GM12878 (cell line): Measurements from ENCODE around the gene FAM114A1. TPM values are rescaled to one million over a fixed set of nuclear protein-coding genes. Genes with fewer than 3 reads are reported as not detected.

ENCODE experiments used
- BACH1 ChIP-seq: fragments of 450-650 bp; IDR thresholded peaks from 2 replicates; pipeline ENCODE4 v1.6.1; 2017; ENCODE audit warnings: mild to moderate bottlenecking, borderline replicate concordance
- BCL3 ChIP-seq: IDR thresholded peaks from 2 replicates; pipeline ENCODE4 v1.6.1; 2011; ENCODE audit warnings: borderline replicate concordance, low read depth, mild to moderate bottlenecking, moderate library complexity, low read length; ENCODE audit not compliant: insufficient read depth, poor library complexity, severe bottlenecking
- CBX3 ChIP-seq: fragments of 200-600 bp; sonication (generic); IDR thresholded peaks from 2 replicates; pipeline ENCODE4 v1.6.1; 2016; ENCODE audit warnings: low read depth, borderline replicate concordance
- E2F8 ChIP-seq: fragments of 450-650 bp; IDR thresholded peaks from 2 replicates; pipeline ENCODE4 v1.6.1; 2018; ENCODE audit warnings: mild to moderate bottlenecking, low read depth, moderate library complexity; ENCODE audit not compliant: partially characterized antibody
- FOS ChIP-seq: IDR thresholded peaks from 3 replicates; pipeline ENCODE4 v1.6.1; 2011; ENCODE audit warnings: borderline replicate concordance; ENCODE audit not compliant: insufficient read length; ENCODE audit errors: extremely low read depth
- IKZF1 ChIP-seq: fragments of 450-650 bp; conservative IDR thresholded peaks from 2 replicates; pipeline ENCODE4 v1.6.1; 2017; ENCODE audit warnings: antibody characterized with exemption, mild to moderate bottlenecking
- LARP7 ChIP-seq: fragments of 450-650 bp; IDR thresholded peaks from 2 replicates; pipeline ENCODE4 v1.6.1; 2017; ENCODE audit warnings: mild to moderate bottlenecking
- MEF2A ChIP-seq: IDR thresholded peaks from 2 replicates; pipeline ENCODE4 v1.6.1; 2011; ENCODE audit warnings: low read depth, mild to moderate bottlenecking, low read length, moderate library complexity; ENCODE audit not compliant: insufficient read depth
- MEF2B ChIP-seq: fragments of 450-650 bp; IDR thresholded peaks from 2 replicates; pipeline ENCODE4 v1.6.1; 2018; ENCODE audit warnings: mild to moderate bottlenecking, moderate library complexity; ENCODE audit not compliant: partially characterized antibody, poor library complexity, severe bottlenecking
- MLLT1 ChIP-seq: fragments of 450-650 bp; IDR thresholded peaks from 2 replicates; pipeline ENCODE4 v1.6.1; 2016; ENCODE audit warnings: mild to moderate bottlenecking
- NFYB ChIP-seq: IDR thresholded peaks from 2 replicates; pipeline ENCODE4 v1.6.1; 2011; ENCODE audit warnings: low read depth, mild to moderate bottlenecking, low read length, improper control_type of control experiment, moderate library complexity; ENCODE audit not compliant: insufficient read depth
- PKNOX1 ChIP-seq: fragments of 450-650 bp; IDR thresholded peaks from 2 replicates; pipeline ENCODE4 v1.6.1; 2016; ENCODE audit warnings: mild to moderate bottlenecking
- POLR2AphosphoS2 ChIP-seq: IDR thresholded peaks from 2 replicates; pipeline ENCODE4 v1.6.1; 2011; ENCODE audit warnings: low read depth, mild to moderate bottlenecking, low read length, improper control_type of control experiment, moderate library complexity
- RAD21 ChIP-seq: IDR thresholded peaks from 2 replicates; pipeline ENCODE4 v1.6.1; 2011; ENCODE audit warnings: mild to moderate bottlenecking, low read depth, low read length, moderate library complexity; ENCODE audit not compliant: insufficient read depth
- RUNX3 ChIP-seq: IDR thresholded peaks from 2 replicates; pipeline ENCODE4 v1.6.1; 2012; ENCODE audit warnings: low read length, inconsistent platforms
- SMC3 ChIP-seq: IDR thresholded peaks from 2 replicates; pipeline ENCODE4 v1.6.1; 2011; ENCODE audit warnings: low read length, improper control_type of control experiment, borderline replicate concordance
- SREBF2 ChIP-seq: IDR thresholded peaks from 2 replicates; pipeline ENCODE4 v1.6.1; 2012; ENCODE audit warnings: mild to moderate bottlenecking, low read length
- ZBTB4 ChIP-seq: fragments of 450-650 bp; formaldehyde crosslinking; IDR thresholded peaks from 2 replicates; pipeline ENCODE4 v1.4.0; 2022; ENCODE audit warnings: mild to moderate bottlenecking, moderate library complexity
- ZNF622 ChIP-seq: fragments of 450-650 bp; IDR thresholded peaks from 2 replicates; pipeline ENCODE4 v1.6.1; 2017; ENCODE audit warnings: mild to moderate bottlenecking, inconsistent platforms
- polyA plus RNA-seq, 11 experiments: library from polyadenylated mRNA; depleted of rRNA in 4 of 11; unstranded in 6 of 11; stranded (reverse) in 5 of 11; fragments of >200 nt; fragmentation: Nextera tagmentation in 4 of 11; fragmentation: Illumina TruSeq in 1 of 11; extraction: Ambion mirVana in 4 of 11; extraction: Trizol in 1 of 11; gene quantifications; 1 replicate in 1 of 11; 2 replicates in 10 of 11; pipeline versions ENCODE4 v1.2.1 to v1.2.3, GENCODE V29; 2011 to 2016; ENCODE audit warnings: inconsistent platforms in 2 of 11, missing spikeins in 2 of 11, low read depth in 1 of 11
- total RNA-seq, 4 experiments: library from RNA; depleted of rRNA in 3 of 4; stranded (reverse); fragments of >200 nt in 3 of 4; fragmentation: Illumina TruSeq in 1 of 4; extraction: Trizol in 1 of 4; gene quantifications; 2 replicates each; pipeline versions ENCODE4 v1.2.1 to v1.2.3, GENCODE V29; 2013 to 2021

Gene FAM114A1
- total and polyA plus RNA-seq, 10 of the 15 experiments (the other 5 are each of a cell fraction or from before 2014, with no cell fraction given): 1.3 to 6.2 (median 3.9) TPM

GRCh38 chr4:38820329-38821061, 47.1 kb upstream of the FAM114A1 start (continued):
- TF ChIP-seq SREBF2 (no peak), MEF2B (peak; percentile 50), CBX3 (no peak), MEF2A (0 out of 2 replicates have a peak, but pooled peaks have one; percentile 51), RUNX3 (peak; percentile 63), ZNF622 (no peak), MLLT1 (peak; percentile 80), PKNOX1 (no peak), POLR2AphosphoS2 (no peak), FOS (no peak), IKZF1 (peak; percentile 92), RAD21 (peak; percentile 17; the same call in 1 of the 2 replicates), SMC3 (no peak), LARP7 (peak; percentile 55; the same call in 1 of the 2 replicates), E2F8 (no peak), BACH1 (peak; percentile 74; the same call in 1 of the 2 replicates), BCL3 (peak; percentile 48), NFYB (no peak), ZBTB4 (CRISPR knock-in tag) (no peak)
